Measurements from ENCODE around the gene SMIM1. TPM values are rescaled to one million over a fixed set of nuclear protein-coding genes. Genes with fewer than 3 reads are reported as not detected.
"Not testable (repeated sequence)": the region's sequence is repeated elsewhere in the genome, so short reads cannot be mapped to it uniquely, and the experiment has no call there.

SMIM1 gene
- polyA plus RNA-seq, 1 donor: 5.7 TPM

DNA sequence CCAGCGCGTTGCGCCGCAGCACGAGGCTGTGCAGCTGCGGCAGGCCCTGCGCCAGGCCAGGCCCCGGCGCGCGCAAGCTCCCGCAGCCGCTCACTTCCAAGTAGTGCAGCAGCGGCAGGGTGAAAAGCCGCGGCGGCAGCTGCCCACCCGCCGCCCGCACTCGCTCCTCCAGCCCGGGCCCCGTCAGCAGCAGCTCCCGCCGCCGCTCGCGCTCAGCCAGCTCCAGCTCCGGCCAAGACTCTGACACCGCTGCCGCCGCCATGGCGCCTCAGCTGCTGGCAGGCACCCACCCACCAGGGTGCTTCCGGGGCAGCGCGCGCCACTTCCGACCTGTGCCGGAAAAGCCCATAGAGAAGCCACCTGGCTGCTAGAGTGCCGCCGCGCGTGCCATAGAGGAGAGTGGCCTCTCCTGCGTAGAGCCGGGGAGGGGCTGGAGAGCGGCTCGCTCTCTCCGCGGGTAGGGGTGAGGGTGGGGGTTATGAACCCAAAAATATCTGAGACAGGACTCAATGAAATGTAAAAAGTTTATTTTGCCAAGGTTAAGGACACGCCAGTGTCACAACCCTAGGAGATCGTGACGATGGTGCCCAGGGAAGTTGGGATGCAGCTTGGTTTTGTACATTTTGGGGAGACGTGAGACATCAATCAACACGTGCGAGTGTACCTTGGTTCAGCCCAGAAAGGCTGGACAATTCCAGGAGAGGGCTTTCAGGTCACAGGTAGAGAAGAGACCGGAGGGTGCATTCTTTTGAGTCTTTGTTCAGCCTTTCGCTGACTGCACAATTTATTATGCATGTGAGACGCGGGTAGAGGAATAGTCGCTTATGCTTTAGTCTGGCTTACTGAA lies 23.9 kb downstream of the SMIM1 start, which contains the start of gene LRRC47:
Gene LRRC47, minus strand, starts transcription at position 284 of the 847 bp plus-strand sequence. Its CDS starts 22 bp downstream, at position 262.
- peak; percentile 94 for DNase-seq

DNA sequence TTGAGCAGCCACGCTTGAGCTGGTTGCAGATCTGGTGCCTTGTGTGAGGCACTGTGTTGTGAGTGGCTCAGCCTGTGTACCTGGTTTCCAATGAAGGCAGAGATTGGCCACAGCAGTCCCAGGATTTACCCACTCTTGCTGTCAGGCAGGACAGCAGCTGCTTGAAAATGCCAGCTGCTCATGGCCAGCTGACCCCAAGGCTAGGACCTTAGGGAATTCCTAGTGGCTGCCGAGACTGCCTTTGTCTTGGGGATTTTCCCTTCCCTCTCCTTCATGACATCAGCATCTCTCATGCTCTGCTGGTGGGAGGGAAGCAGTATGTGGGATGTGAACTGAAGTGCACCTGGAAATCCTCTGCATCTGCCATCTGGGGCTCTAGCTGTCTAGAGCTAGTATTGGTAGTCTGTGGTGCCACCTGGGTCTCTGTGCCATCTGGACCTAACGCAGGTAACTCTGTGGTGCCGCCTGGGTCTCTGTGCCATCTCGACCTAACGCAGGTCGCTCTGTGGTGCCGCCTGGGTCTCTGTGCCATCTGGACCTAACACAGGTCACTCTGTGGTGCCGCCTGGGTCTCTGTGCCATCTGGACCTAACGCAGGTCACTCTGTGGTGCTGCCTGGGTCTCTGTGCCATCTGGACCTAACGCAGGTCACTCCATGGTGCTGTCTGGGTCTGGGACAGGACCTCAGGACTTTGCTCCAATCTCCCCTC lies 27.6 kb downstream of the SMIM1 start:
- no peak for DNase-seq

DNA sequence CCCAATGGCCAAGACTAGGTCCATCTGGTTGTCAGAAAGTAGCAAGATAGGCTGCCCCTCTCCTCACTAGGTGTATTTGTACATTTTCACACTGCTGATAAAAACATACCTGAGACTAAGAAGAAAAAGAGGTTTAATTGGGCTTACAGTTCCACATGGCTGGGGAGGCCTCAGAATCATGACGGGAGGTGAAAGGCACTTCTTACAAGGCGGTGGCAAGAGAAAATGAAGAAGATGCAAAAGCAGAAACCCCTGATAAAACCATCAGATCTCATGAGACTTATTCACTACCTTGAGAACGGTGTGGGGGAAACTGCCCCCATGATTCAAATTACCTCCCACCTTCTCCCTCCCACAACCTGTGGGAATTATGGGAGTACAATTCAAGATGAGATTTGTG lies 28.2 kb downstream of the SMIM1 start:
- not testable (repeated sequence) for DNase-seq

DNA sequence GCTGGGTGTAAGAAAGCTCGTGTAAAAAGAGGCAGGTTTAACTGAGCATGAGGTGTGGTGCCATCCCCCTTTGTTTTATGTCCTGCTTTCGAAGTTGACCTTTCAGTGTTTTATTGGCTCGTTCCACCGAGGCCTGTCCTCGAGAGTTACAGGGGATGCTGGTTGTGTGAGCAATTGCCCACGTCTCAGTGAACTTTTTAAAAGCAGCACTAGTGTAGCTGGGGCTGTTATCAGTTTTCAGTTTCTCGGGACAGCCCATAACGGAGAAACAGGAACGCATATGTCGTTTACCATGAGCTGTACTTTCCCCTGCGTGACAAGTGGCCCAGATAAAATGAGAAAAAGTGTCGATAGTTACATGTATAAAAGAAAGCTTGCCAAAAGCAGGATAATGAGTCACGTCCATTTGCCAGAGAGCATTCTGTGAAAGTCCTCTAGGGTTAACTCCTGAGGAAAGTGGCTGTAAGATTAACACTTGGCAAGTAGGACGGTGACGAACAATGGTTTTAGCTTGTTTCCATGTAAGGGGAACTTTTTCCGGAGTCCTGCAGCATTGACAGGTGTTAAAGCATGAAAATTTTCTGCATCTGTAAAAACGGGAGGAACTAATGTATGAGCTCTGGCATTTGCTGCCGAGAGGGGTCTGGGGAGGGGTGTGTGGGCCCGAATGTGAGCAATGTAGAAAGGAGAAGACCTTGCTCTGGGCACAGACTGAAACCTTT lies 31.5 kb downstream of the SMIM1 start:
- no peak for DNase-seq

- not testable (repeated sequence) for DNase-seq
Observed at GRCh38 chr1:3804627-3804944, 32.0 kb downstream of the SMIM1 start.

DNA sequence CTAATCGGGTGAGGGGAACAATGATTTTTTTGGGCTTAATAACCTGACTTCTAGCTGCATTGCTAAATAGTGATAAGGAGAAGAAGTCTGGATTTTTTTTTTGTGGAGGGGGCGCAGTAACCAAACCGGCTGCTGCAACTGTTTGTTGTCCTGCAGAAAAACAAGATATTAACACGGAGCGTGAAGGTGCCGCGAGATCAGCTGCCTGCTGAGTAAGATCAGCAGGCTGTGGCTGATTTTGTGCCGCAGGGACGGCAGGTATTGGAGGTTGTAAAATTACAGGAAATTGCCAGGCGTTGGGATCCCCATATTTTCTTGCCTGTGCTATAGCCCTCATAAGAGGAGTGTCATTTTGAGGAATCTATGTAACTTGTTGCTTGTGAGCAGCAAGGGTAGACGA lies 32.5 kb downstream of the SMIM1 start:
- no peak for DNase-seq

GRCh38 chr1:3807769-3808168 lies 35.2 kb downstream of the SMIM1 start:
- no peak for DNase-seq

- DNase-seq: no peak
Observed at GRCh38 chr1:3809680-3810079, 37.1 kb downstream of the SMIM1 start.

DNA sequence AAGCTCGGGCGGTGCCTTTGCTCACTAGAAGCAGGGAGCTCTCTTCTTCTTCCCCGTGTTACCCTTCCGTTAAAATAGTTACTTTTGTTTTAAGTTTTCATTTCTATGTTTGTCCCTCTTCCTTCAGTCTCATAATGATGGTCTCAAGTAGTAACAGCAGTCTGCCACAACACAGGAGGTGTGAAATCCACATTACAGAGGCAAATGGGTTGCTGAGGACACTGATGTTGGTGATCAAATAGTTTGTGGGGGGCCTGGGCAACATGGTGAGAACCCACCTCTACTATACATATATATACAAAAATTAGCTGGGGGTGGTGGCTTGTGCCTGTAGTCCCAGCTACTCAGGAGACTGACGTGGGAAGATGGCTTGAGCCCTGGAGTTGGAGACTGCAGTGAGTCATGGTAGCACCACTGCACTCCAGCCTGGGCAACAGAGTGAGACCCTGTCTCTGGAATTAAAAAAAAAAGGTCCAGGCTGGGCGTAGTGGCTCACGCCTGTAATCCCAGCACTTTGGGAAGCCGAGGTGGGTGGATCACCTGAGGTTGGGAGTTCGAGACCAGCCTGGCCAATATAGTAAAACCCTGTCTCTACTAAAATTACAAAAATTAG lies 37.7 kb downstream of the SMIM1 start:
- not testable (repeated sequence) for DNase-seq

DNA sequence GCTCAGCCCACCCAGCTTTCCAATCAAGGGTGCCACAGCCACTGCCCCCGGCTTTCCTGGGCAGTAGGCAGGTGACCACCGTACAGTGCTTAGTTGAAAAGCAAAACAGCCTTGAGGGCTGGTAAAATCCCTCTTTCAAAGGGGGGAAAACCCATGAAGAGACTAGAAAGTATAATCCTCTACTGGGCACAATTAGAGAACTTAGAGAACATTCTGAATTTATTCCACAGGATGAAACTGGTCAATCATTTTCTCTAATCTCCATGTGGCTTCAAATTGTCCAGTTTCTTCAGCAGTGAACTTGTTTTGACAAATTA lies 39.0 kb downstream of the SMIM1 start:
- no peak for DNase-seq

- no peak for DNase-seq
Observed at GRCh38 chr1:3814065-3814464, 41.5 kb downstream of the SMIM1 start.

GRCh38 chr1:3814771-3815561 lies 42.4 kb downstream of the SMIM1 start:
- no peak for DNase-seq

- no peak for DNase-seq
Observed at GRCh38 chr1:3816331-3817137, 44.0 kb downstream of the SMIM1 start.

DNA sequence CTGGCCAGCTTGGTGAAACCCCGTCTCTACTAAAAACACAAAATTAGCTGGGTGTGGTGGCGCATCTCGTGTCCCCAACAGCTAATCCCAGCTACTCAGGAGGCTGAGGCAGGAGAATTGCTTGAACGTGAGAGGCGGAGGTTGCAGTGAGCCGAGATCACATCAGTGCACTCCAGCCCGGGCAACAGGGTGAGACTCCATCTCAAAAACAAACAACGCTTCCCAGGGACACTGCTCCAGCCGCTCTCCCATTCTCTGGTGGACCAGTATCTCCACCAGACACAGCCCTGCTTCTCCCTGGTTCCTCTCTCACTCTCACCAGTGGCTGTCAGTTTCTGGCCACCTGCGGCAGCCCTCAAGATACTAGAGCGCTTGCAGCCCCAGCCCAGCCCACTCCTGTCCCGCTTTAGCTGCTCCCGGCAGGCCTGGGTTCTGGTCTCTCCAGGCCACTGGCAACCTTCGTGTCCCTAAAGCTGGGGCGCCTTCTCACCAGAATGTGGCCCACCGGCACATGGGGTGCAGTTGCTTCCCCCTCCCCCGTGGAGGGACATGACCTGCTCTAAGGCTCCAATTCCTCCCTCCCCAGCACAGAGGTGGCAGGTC lies 44.7 kb downstream of the SMIM1 start:
- DNase-seq: no peak

DNA sequence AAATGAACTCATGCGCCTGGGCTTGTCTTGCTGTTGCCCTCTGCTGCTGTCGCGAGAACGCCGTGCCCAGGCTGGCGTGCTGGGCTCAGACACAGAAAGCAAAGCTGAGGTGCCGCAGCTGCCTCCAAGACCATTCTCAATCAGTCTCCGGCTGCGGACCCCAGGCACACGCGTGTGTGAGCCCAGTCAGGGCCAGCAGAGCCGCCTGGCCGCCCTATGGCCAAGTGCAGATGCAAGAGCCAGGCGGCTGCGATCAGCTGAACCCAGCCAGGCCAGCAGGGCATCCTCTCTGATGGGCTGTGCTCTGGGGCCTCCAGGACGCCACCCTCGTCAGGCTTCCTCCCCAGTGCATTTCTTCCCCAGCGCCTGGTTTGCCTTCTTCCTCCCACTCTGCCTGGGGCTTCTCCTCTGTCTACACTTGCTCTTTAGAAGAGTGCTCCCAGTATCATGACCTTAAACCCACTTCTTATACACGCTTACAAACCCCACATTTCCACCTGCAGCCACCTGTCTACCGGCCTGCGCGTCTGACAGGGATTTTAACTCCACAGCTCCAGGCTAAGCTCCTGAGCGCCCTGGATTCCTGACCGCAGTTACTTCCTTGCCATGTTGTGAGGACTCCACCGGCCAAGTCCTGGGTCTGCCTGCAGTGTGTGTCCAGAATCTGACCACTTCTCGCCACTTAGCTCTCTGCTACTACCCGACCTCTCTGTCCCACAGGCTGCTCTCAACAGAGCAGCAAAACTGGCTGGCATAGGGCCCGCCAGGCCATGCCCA lies 45.5 kb downstream of the SMIM1 start:
- DNase-seq: no peak

DNA sequence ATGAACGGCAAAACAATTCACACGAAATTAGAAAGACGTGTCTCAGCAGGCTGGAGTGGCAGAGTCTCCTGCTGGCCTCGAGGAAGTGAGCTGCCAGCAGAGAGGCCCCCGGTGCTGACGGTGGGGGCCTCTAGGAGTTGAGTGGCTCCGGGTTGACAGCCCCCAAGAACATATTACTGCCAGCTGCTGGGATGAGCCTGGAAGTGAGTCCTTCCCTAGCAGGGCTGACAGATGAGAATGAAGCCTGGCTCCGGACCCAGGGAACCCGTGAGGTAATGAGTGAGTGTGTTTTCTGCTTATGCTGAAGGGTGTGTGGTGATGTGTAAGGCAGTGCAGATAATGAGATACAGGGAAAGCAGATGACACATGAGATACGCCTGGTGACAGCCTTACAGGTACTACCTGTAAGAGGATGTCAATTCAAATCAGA lies 47.2 kb downstream of the SMIM1 start:
- DNase-seq: peak; percentile 10

DNA sequence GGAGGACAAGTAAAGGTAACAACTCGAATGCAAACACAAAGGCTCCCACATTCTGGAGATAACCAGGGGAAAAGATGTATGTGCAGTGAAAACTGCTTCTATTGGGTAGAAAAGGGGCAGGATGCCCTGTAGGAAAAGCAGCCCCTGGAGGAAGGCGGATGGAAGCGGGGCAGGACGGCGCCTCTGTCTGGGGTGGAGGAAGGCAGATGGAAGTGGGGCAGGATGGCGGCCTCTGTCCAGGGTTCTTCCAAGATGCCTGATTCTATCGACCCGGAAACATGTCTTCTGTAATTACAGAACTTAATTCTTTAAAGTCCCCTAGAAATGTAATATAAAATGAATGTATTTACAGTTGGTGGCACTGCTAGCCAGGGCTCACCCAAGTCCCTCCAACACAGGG lies 47.8 kb downstream of the SMIM1 start:
- DNase-seq: no peak

DNA sequence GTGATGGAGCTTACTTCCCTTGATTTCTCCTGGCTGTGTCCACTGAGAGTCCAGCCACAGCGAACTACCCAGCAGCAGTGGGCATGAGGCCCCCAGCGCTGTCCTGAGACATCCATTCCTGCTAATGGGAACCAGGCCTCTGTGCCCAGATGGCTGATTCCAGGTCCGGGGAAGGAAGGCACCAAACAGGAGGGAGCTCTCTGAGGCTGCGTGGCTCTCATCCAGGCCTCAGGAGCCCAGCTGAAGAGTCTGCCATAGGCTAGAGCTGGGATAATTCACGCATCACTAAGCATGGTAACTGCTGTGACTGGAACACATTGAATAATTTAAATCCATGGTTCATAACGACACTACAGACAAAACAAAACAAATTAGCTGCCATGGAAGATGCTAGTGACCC lies 48.5 kb downstream of the SMIM1 start:
- peak; percentile 13 for DNase-seq

DNA sequence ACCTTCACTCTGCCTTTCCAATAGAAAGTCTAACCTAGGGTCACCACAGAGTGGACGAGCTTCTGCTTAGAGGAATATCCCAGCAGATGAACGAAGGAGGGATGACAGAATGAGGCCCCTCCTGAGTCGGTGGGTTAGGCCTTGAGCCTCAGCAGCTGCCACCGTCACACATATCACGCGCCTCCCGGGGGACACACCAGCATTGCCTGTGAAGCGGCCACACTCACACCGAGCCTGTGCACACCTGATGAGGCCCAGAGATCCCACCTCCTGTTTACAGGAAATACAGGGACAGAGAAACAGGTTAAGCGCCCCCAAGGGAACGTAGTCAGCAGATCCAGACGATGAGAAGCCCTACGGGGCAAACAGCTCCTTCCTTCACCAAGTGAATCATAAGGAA lies 48.9 kb downstream of the SMIM1 start:
- DNase-seq: peak; percentile 11

- no peak for DNase-seq
Observed at GRCh38 chr1:3821908-3822307, 49.4 kb downstream of the SMIM1 start.

Data from hindlimb muscle (tissue), 1 donor.